Stimulated activated CD4-positive, alpha-beta T cell treated with anti-CD3 and anti-CD28 coated beads, Interleukin-4, amount 100 ng/mL, for 48 hours (primary cell): ENCODE data around the gene BAG3.
"Not testable (repeated sequence)": the region's sequence is repeated elsewhere in the genome, so short reads cannot be mapped to it uniquely, and the experiment has no call there.

Experiments used
- DNase-seq, 2 donors: peaks; one replicate each; pipeline ENCODE4 v3.0.0-alpha.2; 2020; ENCODE audit warnings: low read depth in 2 of 2

BAG3 gene

GRCh38 chr10:119693262-119693957, 42.2 kb downstream of the BAG3 start:
- no peak for DNase-seq

- DNase-seq: no peak
Observed at GRCh38 chr10:119694608-119695007, 43.4 kb downstream of the BAG3 start.

- no peak for DNase-seq
Observed at GRCh38 chr10:119700321-119700954, 49.3 kb downstream of the BAG3 start.

DNA sequence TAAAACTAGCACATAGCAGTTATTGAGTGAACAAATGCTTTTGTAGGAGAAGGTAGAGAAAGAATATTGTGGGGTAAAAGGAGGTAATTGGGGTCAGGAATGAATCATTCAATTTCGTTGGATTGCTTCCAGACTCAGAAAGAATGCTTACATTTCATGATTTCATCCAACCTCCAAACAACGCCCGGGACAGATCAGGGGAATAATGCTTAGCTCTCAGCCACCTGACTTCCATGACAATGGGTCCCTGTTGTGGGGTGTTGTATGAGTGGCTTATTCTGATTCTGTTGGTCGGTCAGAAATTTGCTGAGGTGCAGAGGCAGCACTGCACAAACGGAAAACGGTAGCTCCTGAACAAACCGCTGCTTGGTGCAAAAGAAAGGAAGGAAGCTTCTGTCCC, 50.7 kb downstream of the BAG3 start:
- DNase-seq: no peak

- no peak for DNase-seq
Observed at GRCh38 chr10:119702583-119702982, 51.4 kb downstream of the BAG3 start.

DNA sequence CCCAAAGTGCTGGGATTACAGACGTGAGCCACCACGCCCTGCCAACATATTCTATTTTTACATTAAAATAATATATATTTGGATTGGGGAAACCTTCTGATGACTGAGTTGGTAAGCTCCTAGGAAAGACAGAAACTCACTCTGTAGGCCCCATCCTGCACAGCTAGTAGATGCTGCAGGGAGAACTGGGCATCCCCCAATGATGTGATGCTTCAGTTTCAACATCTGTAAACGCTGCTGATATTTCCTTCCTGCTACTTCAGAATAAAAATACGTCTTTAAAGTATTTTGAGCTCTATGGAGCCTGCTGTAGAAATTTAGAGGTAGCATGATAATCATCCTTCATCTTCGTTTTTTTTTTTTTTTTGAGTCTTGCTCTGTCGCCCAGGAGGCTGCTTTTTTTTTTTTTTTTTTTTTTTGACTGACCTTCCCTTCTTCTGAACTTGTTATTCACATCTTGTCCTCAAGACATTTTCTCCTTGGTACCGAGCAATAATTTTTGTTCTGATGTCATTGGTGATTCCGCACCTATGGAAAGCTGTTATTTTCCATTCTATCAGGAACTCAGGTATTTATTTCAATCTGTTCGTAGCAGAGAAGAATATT, 52.8 kb downstream of the BAG3 start:
- no peak for DNase-seq

DNA sequence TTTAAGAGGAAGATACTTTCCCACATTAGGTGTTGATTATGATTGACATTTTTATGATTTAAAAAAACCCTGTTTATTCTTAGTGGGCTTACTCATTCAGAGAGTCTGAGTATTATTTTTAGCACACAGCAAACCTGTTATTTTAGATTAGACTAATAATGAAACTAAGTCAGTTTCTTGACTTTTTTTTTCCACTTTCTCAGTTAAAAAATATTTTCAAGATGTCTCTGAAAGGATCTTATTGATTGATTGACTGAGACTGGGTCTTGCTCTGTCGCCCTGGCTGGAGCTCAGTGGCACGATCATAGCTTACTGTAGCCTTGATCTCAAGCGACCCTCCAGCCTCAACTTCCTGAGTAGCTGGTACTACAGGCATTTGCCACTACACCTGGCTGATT, 54.3 kb downstream of the BAG3 start:
- DNase-seq: no peak

DNA sequence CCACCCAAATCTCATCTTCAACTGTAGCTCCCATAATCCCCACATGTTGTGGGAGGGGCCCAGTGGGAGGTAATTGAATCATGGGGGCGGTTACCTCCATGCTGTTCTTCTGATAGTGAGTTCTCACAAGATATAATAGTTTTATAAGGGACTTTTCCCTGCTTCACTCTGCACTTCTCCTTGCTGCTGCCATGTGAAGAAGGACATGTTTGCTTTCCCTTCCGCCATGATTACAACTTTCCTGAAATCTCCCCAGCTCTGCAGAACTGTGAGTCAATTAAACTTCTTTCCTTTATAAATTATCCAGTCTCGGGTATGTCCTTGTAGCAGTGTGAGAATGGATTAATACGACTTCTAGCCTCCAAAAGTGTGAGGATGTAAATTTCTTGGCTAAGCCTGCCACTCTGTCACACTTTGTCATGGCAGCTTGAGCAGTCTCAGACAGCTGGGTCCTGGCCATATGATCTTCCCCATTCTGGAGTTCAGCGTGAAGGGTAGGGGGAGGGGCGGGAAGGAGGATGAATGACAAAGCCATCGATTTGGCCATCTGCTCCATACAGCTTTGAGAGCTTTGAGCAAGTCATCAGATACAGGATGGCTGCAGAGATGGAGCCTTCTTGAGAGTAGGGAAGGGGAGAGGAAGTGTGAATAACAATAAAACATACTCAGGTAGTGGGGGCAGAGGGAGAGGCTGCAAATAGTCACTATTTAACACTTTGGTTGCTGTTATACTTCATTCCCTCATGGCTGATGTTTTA, 55.5 kb downstream of the BAG3 start:
- DNase-seq: no peak

GRCh38 chr10:119707331-119707730, 56.2 kb downstream of the BAG3 start:
- peak in 1 of 2 donors; percentile 54 for DNase-seq

- not testable (repeated sequence) for DNase-seq
Observed at GRCh38 chr10:119710935-119711334, 59.8 kb downstream of the BAG3 start.

- DNase-seq: no peak
Observed at GRCh38 chr10:119713744-119714483, 62.7 kb downstream of the BAG3 start.

DNA sequence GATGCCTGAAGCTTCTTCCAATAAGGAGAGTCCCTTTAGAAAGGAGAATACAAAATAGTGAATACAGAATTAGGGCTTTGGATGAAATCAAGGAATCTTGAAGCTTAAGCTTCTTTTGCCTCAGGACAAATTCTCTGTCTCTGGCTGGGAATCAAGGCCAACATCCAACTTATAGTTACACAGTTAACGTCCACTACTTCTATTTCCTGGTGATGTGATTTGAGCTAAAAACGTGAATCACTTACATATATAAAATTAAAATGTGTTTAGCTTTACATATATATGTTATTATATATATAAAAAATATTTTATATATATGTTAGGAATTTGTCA, 63.3 kb downstream of the BAG3 start:
- no peak for DNase-seq

- DNase-seq: no peak
Observed at GRCh38 chr10:119715628-119716505, 64.7 kb downstream of the BAG3 start.

DNA sequence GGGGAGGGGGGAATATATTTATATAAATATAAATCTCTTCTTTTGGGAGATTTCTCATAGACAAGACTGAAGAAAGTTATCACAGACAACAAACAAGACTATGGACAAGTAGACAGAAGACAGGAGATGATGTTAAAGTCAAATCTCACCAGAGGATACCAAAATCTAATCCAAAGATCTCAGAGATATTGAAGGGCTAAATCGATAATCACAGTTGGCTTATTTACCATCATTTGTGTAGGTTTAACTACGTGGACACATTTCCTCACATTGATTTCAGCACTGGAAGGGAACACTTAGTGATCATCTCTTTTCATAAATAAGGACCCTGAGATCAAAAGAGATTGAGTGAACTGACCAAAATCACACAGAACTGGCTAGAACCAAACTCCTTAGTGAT, 72.0 kb downstream of the BAG3 start:
- no peak for DNase-seq

DNA sequence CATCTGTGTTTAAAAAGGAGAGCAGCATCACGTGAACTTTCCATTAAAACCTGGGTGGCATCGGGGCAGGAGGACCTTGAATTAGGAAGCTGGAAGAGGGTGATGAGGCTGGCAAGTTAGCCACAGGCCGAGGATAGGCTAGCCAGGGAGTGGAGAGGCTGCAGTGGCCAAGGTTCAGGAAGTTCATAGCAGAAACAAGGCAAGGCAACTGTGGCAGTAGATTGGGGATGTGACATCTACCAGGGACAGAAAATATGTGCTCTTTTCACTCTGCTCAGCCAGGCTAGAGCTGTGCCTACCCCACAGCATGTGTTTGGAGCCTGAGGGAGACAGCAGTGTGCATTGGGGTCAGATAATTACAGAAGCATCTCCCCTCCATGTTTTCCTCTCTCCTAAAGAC, 72.4 kb downstream of the BAG3 start:
- no peak for DNase-seq

DNA sequence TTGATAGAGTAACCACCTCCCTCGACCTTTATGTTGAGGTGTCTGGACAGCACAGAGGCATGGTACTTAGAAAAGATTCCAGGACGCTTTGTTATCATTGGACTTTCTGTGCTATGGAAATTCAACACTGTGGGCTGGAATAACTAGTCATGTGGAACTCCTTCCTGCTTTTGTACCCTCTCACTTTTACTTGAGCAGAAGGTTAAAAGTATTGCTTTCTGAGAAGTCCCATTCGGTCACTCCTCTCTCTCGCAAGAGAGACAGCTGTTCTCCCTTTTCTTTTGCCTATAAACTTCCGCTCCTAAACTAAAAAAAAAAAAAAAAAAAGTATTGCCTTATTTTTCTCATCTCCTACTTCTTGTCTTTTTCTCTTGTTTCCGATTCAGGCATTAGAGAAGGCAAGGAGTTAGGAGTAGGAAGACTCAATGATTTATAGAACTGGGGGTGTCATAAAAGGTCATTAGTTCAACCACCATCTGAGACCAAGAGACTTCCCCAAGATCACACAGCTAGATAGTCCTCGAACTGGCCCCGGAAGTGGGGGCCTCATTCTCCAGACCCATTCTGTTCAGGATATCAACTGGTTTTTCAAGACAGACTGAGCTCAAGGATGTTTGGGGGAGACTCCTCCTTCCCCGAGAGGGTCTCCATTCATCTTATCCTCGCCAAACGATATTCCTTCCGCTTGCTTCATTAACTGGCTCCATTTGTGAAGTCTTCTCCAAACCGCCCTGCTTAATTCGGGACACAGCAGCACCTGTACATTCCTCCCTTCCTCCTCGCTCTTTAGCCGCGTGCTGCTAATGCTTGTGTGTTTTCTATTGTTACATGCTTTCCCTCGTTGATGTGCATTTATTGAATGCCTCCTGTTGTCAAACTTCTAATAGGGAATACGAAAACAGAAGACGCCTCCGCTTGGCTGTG, 73.7 kb downstream of the BAG3 start:
- DNase-seq: no peak

- no peak for DNase-seq
Observed at GRCh38 chr10:119725517-119725827, 74.3 kb downstream of the BAG3 start.

DNA sequence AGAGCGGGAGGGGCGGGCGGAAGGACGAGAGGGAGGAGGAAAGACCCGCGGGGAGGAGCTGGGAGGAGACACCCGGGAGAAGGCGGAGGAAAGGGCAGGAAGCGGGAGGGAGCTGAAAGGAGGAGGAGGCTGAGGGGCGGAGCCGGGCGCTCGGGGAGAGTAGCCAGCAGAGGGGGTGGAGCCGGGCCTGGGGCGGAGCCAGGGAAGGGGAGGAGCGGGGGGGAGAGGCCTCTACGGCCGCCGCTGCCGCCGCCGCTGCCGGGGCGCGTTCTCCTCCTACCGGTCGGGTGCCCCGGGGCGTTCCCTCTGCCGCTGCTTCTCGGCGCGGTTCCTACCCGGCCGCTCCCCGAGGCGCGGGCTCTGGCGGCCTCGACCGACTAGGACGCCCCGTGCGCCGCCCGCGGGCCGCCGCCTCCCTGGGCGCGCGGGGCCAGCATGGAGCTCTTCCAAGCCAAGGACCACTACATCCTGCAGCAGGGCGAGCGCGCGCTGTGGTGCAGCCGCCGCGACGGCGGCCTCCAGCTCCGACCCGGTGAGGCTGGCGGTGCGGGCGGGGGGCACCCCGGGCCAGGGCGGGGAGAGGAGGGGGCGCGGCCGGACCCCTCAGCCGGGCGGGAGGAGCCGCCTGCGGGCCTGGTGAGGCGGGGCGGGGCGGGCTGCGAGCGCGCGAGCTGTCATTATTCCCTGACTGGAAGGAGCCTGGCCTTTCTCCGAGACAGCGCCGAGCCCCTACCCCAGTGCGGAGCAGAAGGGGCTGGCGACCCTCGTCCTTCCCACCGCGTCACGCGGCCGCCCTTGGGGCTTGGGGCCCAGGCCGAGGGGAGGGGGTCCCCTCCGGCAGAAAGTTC, 74.9 kb downstream of the BAG3 start, which contains the start of gene INPP5F:
INPP5F (plus strand) TSS at position 223 of the 848 bp plus-strand sequence; CDS start at position 436, 213 bp downstream.
- peak; percentile 100 for DNase-seq

- no peak for DNase-seq
Observed at GRCh38 chr10:119726676-119727261, 75.6 kb downstream of the BAG3 start.
